Measurements from ENCODE around the gene KIAA0825. TPM values are rescaled to one million over a fixed set of nuclear protein-coding genes. Genes with fewer than 3 reads are reported as not detected.

KIAA0825 gene
- polyA plus RNA-seq, 1 donor from 2014 or later: 5.1 TPM

GRCh38 chr5:94422812-94423211 is 195.6 kb downstream of the KIAA0825 start:
- TF ChIP-seq SMC3 (conservative IDR thresholded peaks at IDR 0.05; ENCODE audit: poor library complexity) (no peak), EP300 (conservative IDR thresholded peaks at IDR 0.05; ENCODE audit: poor library complexity, severe bottlenecking) (no peak), CTCF (IDR thresholded peaks at IDR 0.05; ENCODE audit: poor library complexity, severe bottlenecking) (no peak), POLR2AphosphoS5 (IDR thresholded peaks at IDR 0.05) (no peak), RAD21 (conservative IDR thresholded peaks at IDR 0.05) (no peak), TAF1 (IDR thresholded peaks at IDR 0.05; ENCODE audit: low read depth) (no peak), MXI1 (conservative IDR thresholded peaks at IDR 0.05; ENCODE audit: poor library complexity, severe bottlenecking) (no peak), EZH2 (IDR thresholded peaks at IDR 0.05; ENCODE audit: borderline replicate concordance, insufficient read depth, low read length, poor library complexity, severe bottlenecking) (no peak)
- TF ChIP-seq, protein P1, sequence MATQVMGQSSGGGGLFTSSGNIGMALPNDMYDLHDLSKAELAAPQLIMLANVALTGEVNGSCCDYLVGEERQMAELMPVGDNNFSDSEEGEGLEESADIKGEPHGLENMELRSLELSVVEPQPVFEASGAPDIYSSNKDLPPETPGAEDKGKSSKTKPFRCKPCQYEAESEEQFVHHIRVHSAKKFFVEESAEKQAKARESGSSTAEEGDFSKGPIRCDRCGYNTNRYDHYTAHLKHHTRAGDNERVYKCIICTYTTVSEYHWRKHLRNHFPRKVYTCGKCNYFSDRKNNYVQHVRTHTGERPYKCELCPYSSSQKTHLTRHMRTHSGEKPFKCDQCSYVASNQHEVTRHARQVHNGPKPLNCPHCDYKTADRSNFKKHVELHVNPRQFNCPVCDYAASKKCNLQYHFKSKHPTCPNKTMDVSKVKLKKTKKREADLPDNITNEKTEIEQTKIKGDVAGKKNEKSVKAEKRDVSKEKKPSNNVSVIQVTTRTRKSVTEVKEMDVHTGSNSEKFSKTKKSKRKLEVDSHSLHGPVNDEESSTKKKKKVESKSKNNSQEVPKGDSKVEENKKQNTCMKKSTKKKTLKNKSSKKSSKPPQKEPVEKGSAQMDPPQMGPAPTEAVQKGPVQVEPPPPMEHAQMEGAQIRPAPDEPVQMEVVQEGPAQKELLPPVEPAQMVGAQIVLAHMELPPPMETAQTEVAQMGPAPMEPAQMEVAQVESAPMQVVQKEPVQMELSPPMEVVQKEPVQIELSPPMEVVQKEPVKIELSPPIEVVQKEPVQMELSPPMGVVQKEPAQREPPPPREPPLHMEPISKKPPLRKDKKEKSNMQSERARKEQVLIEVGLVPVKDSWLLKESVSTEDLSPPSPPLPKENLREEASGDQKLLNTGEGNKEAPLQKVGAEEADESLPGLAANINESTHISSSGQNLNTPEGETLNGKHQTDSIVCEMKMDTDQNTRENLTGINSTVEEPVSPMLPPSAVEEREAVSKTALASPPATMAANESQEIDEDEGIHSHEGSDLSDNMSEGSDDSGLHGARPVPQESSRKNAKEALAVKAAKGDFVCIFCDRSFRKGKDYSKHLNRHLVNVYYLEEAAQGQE (IDR thresholded peaks at IDR 0.05; ENCODE audit: borderline replicate concordance): no peak
- no peaks in the 10 kb centered on the region for H3K9me2 ChIP-seq (ENCODE audit: insufficient read depth, low read length)
- no peaks in the 10 kb centered on the region for H3K9me3 ChIP-seq (ENCODE audit: low read length)
- no peaks in the 10 kb centered on the region for H3K36me3 ChIP-seq (ENCODE audit: insufficient read depth, low read length)
- no peak overlapping the region for H3K4me2 ChIP-seq (ENCODE audit: low read length)
- no peaks in the 10 kb centered on the region for H3F3A ChIP-seq (ENCODE audit: insufficient read depth, low read length, poor library complexity, severe bottlenecking)
- H3K27me3 ChIP-seq (ENCODE audit: insufficient read depth, low read depth, low read length): no peaks in the 10 kb centered on the region
- H4K20me1 ChIP-seq (ENCODE audit: insufficient read depth): no peaks in the 10 kb centered on the region
- no peak overlapping the region for H2AFZ ChIP-seq (ENCODE audit: low read depth, low read length)
- no peak overlapping the region for H3K27ac ChIP-seq (ENCODE audit: low read length)
- no peaks in the 10 kb centered on the region for H3K79me2 ChIP-seq (replicated peaks; ENCODE audit: insufficient read depth, low read length)
- H3K4me3 ChIP-seq (ENCODE audit: low read length): no peak overlapping the region
- H3K9ac ChIP-seq (ENCODE audit: low read length): no peak overlapping the region

- no peak overlapping the region for H3K4me2 ChIP-seq (ENCODE audit: low read length)
- H4K20me1 ChIP-seq (ENCODE audit: insufficient read depth): no peaks in the 10 kb centered on the region
- no peaks in the 10 kb centered on the region for H3F3A ChIP-seq (ENCODE audit: insufficient read depth, low read length, poor library complexity, severe bottlenecking)
- TF ChIP-seq, protein P1 (IDR thresholded peaks at IDR 0.05; ENCODE audit: borderline replicate concordance): no peak
- TF ChIP-seq EP300 (conservative IDR thresholded peaks at IDR 0.05; ENCODE audit: poor library complexity, severe bottlenecking) (no peak), EZH2 (IDR thresholded peaks at IDR 0.05; ENCODE audit: borderline replicate concordance, insufficient read depth, low read length, poor library complexity, severe bottlenecking) (no peak), RAD21 (conservative IDR thresholded peaks at IDR 0.05) (no peak), CTCF (IDR thresholded peaks at IDR 0.05; ENCODE audit: poor library complexity, severe bottlenecking) (no peak), TAF1 (IDR thresholded peaks at IDR 0.05; ENCODE audit: low read depth) (no peak), POLR2AphosphoS5 (IDR thresholded peaks at IDR 0.05) (no peak), MXI1 (conservative IDR thresholded peaks at IDR 0.05; ENCODE audit: poor library complexity, severe bottlenecking) (no peak), SMC3 (conservative IDR thresholded peaks at IDR 0.05; ENCODE audit: poor library complexity) (no peak)
- no peaks in the 10 kb centered on the region for H3K36me3 ChIP-seq (ENCODE audit: insufficient read depth, low read length)
- H3K9ac ChIP-seq (ENCODE audit: low read length): no peak overlapping the region
- H3K9me3 ChIP-seq (ENCODE audit: low read length): no peaks in the 10 kb centered on the region
- no peak overlapping the region for H3K4me3 ChIP-seq (ENCODE audit: low read length)
- no peaks in the 10 kb centered on the region for H3K79me2 ChIP-seq (replicated peaks; ENCODE audit: insufficient read depth, low read length)
- no peak overlapping the region for H3K27ac ChIP-seq (ENCODE audit: low read length)
- no peaks in the 10 kb centered on the region for H3K27me3 ChIP-seq (ENCODE audit: insufficient read depth, low read depth, low read length)
- H2AFZ ChIP-seq (ENCODE audit: low read depth, low read length): no peak overlapping the region
- no peaks in the 10 kb centered on the region for H3K9me2 ChIP-seq (ENCODE audit: insufficient read depth, low read length)
Measured at GRCh38 chr5:94420885-94421284, 197.5 kb downstream of the KIAA0825 start.
